Kidney (tissue), 14 donors: ENCODE measurements around the gene C11orf54. TPM values are rescaled to one million over a fixed set of nuclear protein-coding genes. Genes with fewer than 3 reads are reported as not detected.
A peak's percentile ranks its signal among the peaks of the same experiment; 100 is the strongest.
"Not testable (repeated sequence)": the region's sequence is repeated elsewhere in the genome, so short reads cannot be mapped to it uniquely, and the experiment has no call there.

Source experiments
- DNase-seq, 5 donors: peaks; one replicate each; pipeline ENCODE4 v3.0.0-alpha.2; 2013 to 2020
- FAIRE-seq: peaks from 2 replicates; lab custom pipeline; 2012; peaks lifted over from hg19 to GRCh38; lab: Jason Lieb, UNC
- H3K27ac ChIP-seq, 2 donors: one replicate each; pipeline ENCODE4 v1.7.0; 2013; ENCODE audit warnings: low read depth in 2 of 2, low read length in 2 of 2, inconsistent platforms in 1 of 2
- H3K27me3 ChIP-seq: one replicate; pipeline ENCODE4 v1.7.1; 2013; ENCODE audit warnings: low read length, inconsistent platforms; ENCODE audit not compliant: control insufficient read depth, insufficient read depth
- H3K36me3 ChIP-seq, 3 donors: one replicate each; pipeline versions ENCODE4 v1.7.0 to v1.7.1; 2013; ENCODE audit warnings: low read length in 3 of 3, control low read depth in 1 of 3, inconsistent platforms in 1 of 3; ENCODE audit not compliant: insufficient read depth in 3 of 3, control insufficient read depth in 2 of 3
- H3K4me1 ChIP-seq, 3 donors: one replicate each; pipeline versions ENCODE4 v1.7.0 to v1.7.1; 2013; ENCODE audit warnings: low read length in 3 of 3, inconsistent platforms in 1 of 3, low read depth in 1 of 3; ENCODE audit not compliant: control insufficient read depth in 2 of 3, insufficient read depth in 2 of 3
- H3K4me3 ChIP-seq, 3 donors: one replicate each; pipeline versions ENCODE4 v1.7.0 to v1.8.1; 2013; ENCODE audit warnings: low read length in 3 of 3, control low read depth in 1 of 3, inconsistent platforms in 1 of 3
- H3K9ac ChIP-seq, 3 donors: one replicate each; pipeline versions ENCODE4 v1.7.0 to v1.7.1; 2013; ENCODE audit warnings: low read length in 3 of 3, control low read depth in 1 of 3, inconsistent platforms in 1 of 3
- H3K9me3 ChIP-seq, 3 donors: one replicate each; pipeline versions ENCODE4 v1.7.0 to v1.7.1; 2013; ENCODE audit warnings: low read length in 3 of 3, control low read depth in 1 of 3, inconsistent platforms in 1 of 3; ENCODE audit not compliant: control insufficient read depth in 2 of 3, insufficient read depth in 1 of 3
- intact Hi-C: fragments of 100-400 bp; cut with DNase I; formaldehyde crosslinking; loops from one replicate; pipeline ENCODE4 v1.11.1; 2022
- polyA plus RNA-seq: library from polyadenylated mRNA; stranded (reverse); fragments of 350-450 nt; fragmentation: Illumina TruSeq; extraction: RNeasy Lipid Tissue Mini Kit (QIAGEN cat#74804); gene quantifications from one replicate; pipeline ENCODE4 v1.2.3, GENCODE V29; 2014; ENCODE audit warnings: low read depth, low replicate concordance; ENCODE audit not compliant: insufficient read depth
- total RNA-seq: library from RNA; stranded (reverse); fragmentation: NEBNext Ultra II Directional; extraction: Animal tissue kit (Norgen Biotek cat#: 25700); gene quantifications from one replicate; pipeline ENCODE4 v1.2.1, GENCODE V29; 2021
- TF ChIP-seq, protein P1 (sequence below): IDR thresholded peaks from 3 replicates; pipeline ENCODE4 v1.5.1; 2012; ENCODE audit warnings: mild to moderate bottlenecking, moderate library complexity, borderline replicate concordance; ENCODE audit not compliant: insufficient read depth; ENCODE audit errors: extremely low read depth
- donor health status: control.
- donor health status: control.
- donor health status: control.
- donor health status: control.
- donor health status: control.
- donor health status: DM: yes; HTN: yes; CAD: no.
- donor health status: Normal renal cell carcinoma (clear cell type).

The C11orf54 gene
- total and polyA plus RNA-seq, 2 donors from 2014 or later: 101 to 211 TPM

DNA sequence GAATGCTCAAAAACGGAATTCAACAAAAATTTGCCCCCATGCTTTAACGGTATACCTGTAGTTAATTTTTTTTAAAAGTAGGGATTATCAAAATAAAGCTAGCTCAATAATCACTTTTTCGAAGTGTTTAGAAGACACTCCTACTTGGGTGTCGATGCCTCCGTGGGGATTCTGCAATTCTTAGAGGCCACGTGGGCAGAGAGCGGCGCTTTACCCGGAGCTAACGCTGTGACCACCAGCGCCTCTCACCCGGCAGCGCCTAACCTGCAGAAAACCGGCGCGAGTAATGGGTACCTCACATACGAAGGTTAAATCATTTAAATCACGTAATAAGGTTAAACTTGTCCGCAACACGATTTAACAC is 760 bp upstream of the C11orf54 start:
- DNase-seq (peak; percentile 56 to 85 (median 71)), FAIRE-seq (no peak)
- Histone ChIP-seq H3K4me3 (peak overlapping the region; percentile 80 to 100 (median 95)), H3K9me3 (no peaks in the 10 kb centered on the region), H3K9ac (peak overlapping the region; percentile 91 to 100 (median 95)), H3K36me3 (peaks cover 2 to 25% (median 15%) of the 10 kb centered on the region in 3 donors), H3K27ac (peak overlapping the region; percentile 92 to 96), H3K27me3 (no peaks in the 10 kb centered on the region), H3K4me1 (peaks cover 0 to 20% (median 13%) of the 10 kb centered on the region in 3 donors)
- intact Hi-C loops: no loop called here
- TF ChIP-seq, protein P1, sequence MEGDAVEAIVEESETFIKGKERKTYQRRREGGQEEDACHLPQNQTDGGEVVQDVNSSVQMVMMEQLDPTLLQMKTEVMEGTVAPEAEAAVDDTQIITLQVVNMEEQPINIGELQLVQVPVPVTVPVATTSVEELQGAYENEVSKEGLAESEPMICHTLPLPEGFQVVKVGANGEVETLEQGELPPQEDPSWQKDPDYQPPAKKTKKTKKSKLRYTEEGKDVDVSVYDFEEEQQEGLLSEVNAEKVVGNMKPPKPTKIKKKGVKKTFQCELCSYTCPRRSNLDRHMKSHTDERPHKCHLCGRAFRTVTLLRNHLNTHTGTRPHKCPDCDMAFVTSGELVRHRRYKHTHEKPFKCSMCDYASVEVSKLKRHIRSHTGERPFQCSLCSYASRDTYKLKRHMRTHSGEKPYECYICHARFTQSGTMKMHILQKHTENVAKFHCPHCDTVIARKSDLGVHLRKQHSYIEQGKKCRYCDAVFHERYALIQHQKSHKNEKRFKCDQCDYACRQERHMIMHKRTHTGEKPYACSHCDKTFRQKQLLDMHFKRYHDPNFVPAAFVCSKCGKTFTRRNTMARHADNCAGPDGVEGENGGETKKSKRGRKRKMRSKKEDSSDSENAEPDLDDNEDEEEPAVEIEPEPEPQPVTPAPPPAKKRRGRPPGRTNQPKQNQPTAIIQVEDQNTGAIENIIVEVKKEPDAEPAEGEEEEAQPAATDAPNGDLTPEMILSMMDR: peak; percentile 1

DNA sequence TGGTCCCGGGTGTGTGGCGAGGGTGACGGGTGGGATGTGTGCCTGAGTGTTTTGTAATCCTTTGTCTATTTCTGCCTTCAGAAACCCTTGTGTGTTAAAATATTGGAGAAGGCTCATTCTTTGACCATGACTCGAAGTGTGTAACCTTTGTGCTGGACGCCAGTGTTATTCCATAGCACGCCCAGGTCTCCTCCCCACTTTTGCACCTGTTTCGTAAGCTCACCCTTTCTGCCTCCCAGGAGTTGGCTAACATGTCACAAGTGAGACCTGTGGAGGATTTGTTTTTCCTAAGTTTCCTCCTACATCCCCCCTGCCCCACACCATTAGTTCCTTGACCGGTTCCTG is 382 bp downstream of the C11orf54 start:
- peaks cover 0 to 20% (median 13%) of the 10 kb centered on the region in 3 donors for H3K4me1 ChIP-seq
- H3K4me3 ChIP-seq: peak overlapping the region; percentile 80 to 100 (median 95)
- TF ChIP-seq, protein P1: no peak
- DNase-seq (peak in 2 of 5 donors; percentile 62 to 78), FAIRE-seq (no peak)
- H3K27me3 ChIP-seq: no peaks in the 10 kb centered on the region
- H3K9me3 ChIP-seq: no peaks in the 10 kb centered on the region
- intact Hi-C loops: no loop called here
- peak overlapping the region; percentile 91 to 100 (median 95) for H3K9ac ChIP-seq
- peak overlapping the region; percentile 92 to 96 for H3K27ac ChIP-seq
- peaks cover 2 to 14% (median 7%) of the 10 kb centered on the region in 3 donors for H3K36me3 ChIP-seq

DNA sequence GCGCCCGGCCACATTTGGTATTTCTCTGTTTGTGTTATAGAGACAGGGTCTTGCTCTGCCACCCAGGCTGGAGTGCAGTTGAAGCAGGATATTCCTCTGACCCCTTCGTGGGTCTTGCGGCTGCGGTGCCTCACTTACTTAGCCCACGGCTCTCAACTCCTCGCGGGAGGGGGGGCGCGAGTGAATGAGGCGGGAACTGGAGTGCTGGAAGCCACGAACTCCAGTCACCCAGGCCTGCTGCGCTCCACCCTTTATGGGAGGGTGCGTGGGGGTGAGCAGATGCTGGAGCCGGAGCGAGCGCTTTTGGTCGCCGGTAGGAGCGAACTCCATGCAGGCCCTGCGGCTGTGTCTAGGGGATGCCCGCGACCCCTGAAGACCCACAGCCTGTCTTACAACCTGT is 1.8 kb downstream of the C11orf54 start:
- Histone ChIP-seq H3K4me3 (peak overlapping the region in 2 of 3 donors; percentile 32 to 53), H3K27me3 (no peaks in the 10 kb centered on the region), H3K9ac (peak overlapping the region in 1 of 3 donors; percentile 22), H3K9me3 (no peaks in the 10 kb centered on the region), H3K36me3 (peaks cover 0 to 3% (median 2%) of the 10 kb centered on the region in 3 donors), H3K4me1 (peaks cover 0 to 20% (median 13%) of the 10 kb centered on the region in 3 donors), H3K27ac (peak overlapping the region in 1 of 2 donors; percentile 51)
- DNase-seq (peak in 3 of 5 donors; percentile 19 to 81 (median 52)), FAIRE-seq (no peak)
- intact Hi-C loops: no loop called here
- TF ChIP-seq, protein P1: no peak

DNA sequence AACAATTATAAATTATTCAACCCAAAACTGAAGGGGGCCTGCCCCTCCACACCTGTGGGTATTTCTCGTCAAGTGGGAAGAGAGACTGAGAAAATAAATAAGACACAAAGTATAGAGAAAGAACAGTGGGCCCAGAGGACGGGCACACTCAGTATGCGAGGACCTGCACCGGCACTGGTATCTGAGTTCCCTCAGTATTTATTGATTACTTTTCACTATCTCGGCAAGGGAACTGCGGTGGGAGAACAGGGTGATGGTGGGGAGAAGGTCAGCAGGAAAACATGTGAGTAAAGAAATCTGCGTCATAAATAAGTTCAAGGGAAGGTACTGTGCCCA is 3.2 kb downstream of the C11orf54 start:
- intact Hi-C loops: no loop called here
- FAIRE-seq: no peak

DNA sequence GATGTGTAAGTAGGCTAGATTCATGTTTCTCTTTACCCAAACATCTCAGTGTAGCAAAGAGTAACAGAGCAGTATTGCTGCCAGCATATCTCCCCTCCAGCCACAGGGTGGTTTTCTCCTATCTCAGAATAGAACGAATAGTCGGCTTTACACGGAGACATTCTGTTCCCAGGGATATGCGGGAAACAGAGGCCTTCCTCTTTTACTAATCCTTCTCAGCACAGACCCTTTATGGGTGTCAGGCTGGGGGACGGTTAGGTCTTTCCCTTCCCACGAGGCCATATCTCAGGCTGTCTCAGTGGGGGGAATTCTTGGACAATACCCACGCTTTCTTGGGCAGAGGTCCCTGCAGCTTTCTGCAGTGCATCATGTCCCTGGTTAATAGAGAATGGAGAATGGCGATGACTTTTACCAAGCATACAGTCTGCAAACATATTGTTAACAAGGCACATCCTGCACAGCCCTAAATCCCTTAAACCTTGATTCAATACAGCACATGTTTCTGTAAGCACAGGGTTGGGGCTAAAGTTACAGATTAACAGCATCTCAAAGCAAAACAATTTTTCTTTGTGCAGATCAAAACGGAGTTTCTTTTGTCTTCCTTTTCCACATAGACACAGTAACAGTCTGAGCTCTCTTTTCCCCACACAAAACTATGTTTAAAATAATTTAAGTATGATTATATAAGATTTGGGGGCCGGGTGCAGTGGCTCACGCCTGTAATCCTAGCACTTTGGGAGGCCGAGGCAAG is 3.7 kb downstream of the C11orf54 start:
- intact Hi-C loops, H3K27me3 ChIP-seq, H3K9me3 ChIP-seq, FAIRE-seq, H3K4me1 ChIP-seq, H3K36me3 ChIP-seq: not testable (repeated sequence)
- peak overlapping the region; percentile 26 to 32 for H3K27ac ChIP-seq
- H3K9ac ChIP-seq: peak overlapping the region in 1 of 3 donors; percentile 56
- peak in 1 of 5 donors; percentile 13 for DNase-seq
- peak overlapping the region in 2 of 3 donors; percentile 9 to 61 for H3K4me3 ChIP-seq

More for the DNA sequence above, 3.2 kb downstream of the C11orf54 start:
- Histone ChIP-seq H3K4me1 (peaks cover 0 to 8% (median 8%) of the 10 kb centered on the region in 3 donors), H3K27ac (peak overlapping the region; percentile 26 to 32), H3K27me3 (no peaks in the 10 kb centered on the region), H3K4me3 (peak overlapping the region in 2 of 3 donors; percentile 9 to 61), H3K9ac (peak overlapping the region in 1 of 3 donors; percentile 56), H3K36me3 (peaks cover 0 to 6% (median 2%) of the 10 kb centered on the region in 3 donors), H3K9me3 (no peaks in the 10 kb centered on the region)
- TF ChIP-seq, protein P1: no peak
- no peak for DNase-seq
